Stimulated activated CD4-positive, alpha-beta T cell treated with anti-CD3 and anti-CD28 coated beads, Interleukin-2, amount 100 ng/mL, for 48 hours (primary cell): ENCODE results near the gene NOC3L.
A peak's percentile ranks its signal among the peaks of the same experiment; 100 is the strongest.
"Not testable (repeated sequence)": the region's sequence is repeated elsewhere in the genome, so short reads cannot be mapped to it uniquely, and the experiment has no call there.

Source experiments
- DNase-seq, 2 donors: peaks; one replicate each; pipeline ENCODE4 v3.0.0-alpha.2; 2020

Gene NOC3L

DNA sequence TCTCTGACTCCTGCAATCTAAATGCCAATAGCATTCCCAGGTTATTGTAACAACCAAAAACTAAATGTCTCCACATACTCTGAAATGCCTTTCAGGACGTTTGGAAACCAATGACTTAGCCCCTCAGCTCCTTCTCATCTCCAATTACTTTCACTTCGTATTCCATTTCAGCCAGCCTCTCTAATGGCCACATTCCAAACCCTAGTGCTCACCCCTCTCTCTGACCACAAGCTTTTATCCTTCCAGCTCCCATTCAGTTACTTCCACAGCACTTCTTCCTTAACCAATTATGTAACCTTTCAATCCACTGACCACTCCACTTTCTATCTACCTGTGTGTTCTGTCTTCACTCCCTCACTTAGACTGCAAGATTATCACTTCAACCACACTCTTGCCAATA, 4.3 kb downstream of the NOC3L start:
- DNase-seq, result no peak

DNA sequence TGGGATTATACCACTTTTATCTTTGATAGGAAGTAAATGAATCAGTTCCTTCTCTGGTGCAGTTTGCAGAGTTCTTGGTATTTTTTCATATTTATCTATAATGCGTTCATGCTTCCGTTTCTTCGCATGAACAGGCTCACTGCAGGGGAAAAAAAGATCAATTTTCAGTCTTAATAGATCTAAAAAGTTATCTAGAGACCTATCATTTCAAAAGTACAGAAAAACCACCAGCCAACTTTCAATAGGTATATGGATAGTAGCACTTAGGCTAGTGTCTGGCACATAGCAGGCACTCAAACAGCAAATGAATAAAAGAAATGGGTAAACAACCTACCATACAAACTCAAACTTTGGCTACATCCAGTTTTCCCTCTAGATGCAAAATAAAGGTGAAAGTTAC, 5.5 kb downstream of the NOC3L start:
- no peak for DNase-seq

DNA sequence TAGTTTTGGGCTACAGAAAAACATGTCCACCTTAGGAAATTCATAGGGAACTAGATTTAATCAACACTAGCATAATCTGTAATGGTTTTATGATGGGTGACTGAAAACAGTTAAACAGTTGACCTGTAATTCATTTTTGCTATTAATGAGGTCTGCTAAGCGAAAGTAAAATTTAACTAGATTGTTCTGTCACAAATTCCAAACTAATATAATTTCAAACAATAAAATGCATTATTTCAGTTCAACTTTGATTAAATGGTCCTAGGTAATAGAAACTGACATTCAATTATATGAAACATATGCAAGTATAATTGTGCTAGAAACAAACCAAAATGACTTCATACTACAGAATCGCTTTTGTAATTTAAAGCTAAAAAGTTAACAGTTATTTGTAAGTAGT, 6.9 kb downstream of the NOC3L start:
- DNase-seq, result no peak

DNA sequence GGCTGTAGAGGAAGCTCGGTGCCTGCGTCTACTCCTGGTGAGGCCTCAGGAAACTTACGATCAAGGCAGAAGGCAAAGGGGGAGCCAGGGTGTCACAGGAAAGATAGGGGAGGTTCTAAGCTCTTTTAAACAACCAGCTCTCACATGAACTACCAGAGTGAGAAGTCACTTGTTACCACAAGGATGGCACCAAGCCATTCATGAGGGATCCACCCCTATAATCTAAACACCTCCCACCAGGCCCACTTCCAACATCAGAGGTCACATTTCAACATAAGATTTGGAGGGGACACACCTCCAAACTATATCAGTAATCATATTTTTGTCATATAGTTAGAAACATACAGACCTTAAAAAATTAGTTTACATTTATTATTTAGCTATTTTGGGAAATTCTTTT, 9.4 kb downstream of the NOC3L start:
- DNase-seq, result no peak

DNA sequence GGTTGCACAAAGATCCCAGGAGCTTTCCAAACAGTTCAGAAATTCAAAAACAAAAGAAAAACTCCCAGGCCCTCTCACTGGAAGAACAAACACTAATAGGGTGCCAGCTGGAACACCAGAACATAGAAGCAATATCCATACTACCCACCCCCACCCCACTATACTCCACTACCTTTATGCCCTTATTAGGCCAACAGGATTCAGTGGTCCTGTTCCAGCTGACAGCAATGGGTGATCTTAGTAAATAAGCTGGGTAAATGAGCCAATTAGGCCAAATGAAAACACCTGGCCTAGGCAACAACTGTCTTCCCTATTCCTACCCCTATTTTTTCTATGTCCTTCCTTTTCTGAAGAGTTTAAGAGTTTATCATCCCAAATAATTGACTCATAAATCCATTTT, 11.7 kb downstream of the NOC3L start:
- DNase-seq, result no peak

DNA sequence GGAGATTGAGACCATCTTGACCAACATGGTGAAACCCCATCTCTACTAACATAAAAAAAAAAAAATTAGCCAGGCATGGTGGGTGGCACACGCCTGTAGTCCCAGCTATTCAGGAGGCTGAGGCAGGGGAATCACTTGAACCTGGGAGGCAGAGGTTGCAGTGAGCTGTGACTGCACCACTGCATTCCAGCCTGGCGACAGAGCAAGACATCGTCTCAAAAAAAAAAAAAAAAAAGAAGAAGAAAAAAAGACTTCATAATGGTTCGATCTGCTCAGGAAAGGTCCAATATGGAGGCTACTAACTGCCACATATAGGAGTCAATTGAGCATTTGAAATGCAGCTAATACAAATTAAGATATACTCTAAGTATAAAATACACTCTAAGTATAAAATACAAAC, 12.2 kb downstream of the NOC3L start:
- DNase-seq, result not testable (repeated sequence)

DNA sequence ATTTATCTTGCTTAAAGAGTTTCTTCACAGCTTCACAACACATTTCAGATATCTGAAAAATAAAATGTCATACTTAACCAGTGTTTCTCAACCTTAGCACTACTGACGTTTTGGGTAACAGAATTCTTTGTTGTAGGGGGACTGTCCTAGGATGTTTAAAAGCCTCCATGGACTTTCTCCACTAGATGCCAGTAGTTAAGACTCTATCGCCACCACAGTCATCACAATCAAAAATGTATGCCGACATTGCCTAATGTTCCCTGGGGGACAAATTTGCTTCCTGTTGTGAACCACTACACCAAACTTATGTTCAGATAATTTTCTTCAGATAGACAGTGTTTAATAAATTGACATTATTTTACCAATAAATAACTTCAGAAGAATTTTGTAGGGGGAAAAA, 13.4 kb downstream of the NOC3L start:
- DNase-seq, result no peak

DNA sequence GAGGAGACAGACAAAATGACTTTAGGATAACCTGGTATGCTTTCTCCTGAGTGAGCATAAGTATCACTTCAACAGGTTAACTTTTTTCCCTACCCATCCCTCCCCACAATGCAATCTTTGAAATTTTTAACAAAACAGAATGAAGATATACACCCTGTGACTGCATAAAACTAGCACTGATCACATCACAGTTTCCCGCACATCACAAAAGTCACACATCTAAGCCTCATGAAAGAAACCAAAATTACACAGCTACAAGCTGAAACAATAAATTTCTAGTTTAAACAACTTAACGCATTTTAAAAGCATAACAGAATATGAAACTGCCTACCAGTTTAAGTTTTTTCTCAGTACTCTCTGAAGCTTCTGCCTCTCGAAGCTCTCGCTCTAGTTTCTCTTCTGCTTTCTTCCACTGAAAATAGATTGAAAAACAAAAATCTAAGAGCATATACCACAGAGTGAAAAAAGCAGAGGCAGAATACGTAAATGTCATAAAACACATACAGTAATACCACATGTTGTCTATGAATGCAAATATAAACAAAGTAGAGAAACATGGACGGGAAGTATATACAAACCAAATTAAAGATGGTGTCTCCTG, 18.1 kb downstream of the NOC3L start:
- DNase-seq, result no peak

DNA sequence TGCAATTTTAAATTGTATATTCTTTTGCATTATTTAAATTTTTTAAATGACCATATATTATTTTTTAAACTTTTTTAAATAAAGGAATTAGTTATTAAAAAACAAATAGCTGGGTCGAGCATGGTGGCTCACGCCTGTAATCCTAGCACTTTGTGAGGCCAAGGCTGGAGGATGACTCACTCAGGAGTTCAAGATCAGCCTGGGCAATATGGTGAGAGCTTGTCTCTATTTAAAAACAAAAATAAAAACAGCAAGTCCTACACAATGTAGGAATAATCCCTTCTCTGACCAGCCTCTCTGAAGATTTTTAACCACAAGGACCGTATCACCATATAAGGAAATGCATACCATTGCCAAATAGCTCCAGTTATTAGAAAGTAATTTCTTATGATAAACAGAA, 19.6 kb downstream of the NOC3L start:
- DNase-seq, result no peak

DNA sequence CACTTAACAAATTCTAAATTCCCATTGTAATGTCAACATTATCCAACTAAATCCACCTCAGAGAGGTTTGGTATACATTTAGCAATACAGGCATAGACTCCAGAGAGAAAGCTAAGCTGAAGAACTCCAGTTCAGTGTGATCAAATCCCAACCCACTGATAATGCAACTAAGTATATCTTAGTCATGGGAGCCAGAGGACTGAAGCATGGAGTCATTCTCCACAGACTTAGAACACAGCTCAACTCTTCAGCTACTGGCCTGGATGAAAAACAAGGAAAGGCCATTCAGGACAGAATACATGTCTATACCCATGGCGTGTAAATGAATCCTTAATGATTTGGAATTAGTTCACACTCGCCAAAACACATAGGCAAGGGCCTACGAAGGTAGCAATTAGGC, 27.9 kb downstream of the NOC3L start:
- no peak for DNase-seq

DNA sequence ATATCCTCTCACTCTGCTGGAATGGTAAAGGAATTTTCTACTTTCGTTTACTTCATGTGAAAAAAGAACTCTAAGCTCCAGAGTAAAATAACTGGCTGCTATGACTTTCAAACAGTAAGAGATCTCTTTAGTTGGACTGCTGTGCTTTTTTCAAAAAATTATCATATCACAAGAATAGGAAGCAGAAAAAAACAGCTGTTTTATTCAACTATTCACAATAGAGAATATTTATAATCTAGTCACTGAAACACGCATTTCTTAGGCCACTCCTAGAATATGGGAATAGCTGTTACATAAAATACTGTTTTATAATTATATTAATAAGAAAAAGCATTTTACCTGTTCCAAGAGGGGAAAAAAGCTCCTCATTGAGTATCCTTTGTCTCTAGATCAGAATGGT, 29.7 kb downstream of the NOC3L start:
- no peak for DNase-seq

DNA sequence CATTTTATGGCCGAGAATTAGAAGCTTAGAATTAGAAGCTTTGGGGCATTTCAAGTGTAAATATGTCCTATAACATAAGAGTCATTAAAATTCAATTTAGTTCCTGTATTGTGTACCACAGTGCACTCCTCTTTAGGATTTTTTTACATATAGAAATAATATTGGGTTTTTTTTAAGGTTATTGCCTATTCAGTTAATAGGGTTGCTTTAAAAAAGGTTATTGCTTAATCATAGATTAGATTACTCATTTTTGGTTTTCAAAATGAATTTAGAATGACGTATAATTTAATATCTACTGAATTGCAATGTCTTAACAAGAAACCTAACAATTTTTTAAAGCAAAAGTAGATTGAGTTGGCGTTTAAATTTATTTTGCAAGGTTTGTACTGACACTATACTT, 34.1 kb downstream of the NOC3L start:
- no peak for DNase-seq

DNA sequence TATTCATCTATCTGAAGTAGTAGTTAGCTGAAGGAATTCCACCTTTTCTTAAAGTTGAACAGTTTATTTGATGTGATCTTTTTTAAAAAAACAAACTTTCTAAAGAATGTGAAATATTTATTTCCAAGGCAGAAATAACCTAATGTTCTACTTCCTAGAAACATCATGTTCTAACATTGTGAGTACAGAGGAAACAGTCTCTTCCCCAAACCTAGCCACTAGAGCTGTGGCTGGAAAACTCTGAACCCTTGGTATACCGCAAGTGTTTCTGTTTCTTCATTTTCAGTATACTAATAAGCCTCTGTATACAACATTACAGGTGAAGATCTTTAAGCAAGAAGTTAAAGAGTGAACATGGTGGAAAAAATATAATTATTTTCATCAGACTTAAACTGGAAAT, 35.1 kb downstream of the NOC3L start:
- no peak for DNase-seq

DNA sequence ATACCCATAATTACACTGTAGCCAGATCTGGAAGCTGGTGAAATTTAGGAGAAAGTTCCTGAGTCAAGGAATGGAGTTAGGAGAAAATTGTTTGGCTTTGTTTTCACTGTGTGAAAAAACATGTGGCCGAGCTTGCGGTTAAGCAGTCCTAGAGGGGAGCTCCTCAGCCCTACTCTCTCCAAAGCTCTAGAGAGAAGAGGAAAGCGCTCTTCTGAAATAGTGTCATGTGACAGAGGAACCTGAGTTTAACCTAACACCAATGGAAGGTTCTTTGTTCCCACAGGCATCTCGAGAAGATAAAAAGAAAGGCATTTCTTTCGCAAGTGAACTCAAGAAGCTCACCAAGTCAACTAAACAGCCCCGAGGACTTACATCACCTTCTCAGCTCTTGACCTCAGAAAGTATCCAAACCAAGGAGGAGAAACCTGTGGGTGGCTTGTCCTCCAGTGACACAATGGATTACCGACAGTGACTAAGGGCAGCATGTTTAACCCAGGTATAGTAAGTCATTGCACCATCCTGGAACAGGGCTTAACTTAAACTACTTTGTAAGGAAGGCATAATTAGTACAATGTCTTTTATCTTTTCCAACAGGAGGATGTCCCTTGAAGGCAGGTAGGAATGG, 38.0 kb downstream of the NOC3L start:
- DNase-seq, result no peak

DNA sequence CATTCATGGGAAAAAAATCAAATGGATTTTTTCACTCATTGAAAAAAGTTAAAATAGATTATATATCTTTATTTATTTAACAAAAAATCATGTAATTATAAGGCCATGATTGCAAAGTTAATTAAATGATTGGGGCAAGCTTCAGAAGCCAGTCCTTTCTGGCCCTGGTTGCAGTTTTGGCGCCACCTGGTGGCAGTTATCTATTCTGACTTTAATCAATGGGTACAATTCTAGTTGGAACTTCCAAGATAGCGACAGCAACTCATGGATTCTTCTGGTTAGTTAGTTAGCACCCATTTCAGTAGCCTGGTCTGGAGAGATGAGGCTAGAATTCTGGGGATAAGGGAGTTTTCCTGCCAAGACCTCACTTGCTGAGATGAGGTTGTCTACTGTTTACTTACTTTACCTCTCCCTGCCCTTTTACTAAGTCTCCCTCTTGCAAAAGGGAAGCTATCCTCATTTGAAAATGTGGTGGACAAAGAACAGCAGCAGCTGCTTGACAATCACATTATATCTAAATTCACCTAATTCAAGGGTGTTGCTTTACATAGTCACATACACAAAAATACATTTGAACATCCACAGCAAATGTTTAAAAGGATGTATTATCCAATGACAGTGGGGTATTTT, 42.3 kb downstream of the NOC3L start:
- peak; percentile 69 to 71 for DNase-seq

DNA sequence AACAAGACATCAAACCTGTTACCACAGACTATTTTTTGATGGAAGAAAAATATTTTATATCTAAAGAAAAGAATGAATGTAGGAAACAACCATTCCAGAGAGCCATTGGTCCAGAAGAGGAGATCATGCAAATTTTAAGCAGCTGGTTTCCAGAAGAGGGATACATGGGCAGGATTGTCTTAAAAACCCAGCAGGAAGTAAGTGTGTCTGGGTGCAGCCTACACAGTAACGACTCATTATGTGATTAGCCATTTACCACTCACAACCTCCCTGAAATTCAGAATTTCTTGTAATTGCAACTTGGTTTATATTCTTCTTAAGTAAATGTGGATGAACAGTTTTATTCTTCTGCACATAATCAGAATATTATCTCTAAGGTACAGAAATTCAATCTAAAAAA, 46.2 kb downstream of the NOC3L start:
- no peak for DNase-seq

DNA sequence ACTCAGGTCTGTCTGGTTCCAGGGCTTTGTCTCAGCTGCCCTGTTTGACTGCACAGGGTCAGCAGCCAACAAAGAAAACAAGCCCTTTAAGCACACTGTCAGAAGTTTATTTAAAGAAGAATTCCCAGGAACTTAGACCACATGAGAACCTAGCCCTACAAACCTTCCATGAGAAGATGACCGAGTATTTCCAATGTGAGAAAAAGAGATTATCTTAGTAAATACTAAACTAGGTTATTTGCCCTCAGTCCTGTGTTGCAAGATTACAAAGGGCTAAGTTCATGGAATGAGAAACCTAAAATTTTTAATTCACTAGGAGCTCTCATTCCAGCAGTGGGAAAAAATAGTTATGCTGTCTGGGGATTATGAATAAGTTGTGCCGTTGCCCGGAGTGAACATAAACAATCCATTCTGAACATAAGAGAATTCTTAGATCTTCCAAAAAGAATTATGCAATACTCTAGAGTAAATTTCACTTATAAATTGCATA, 46.7 kb downstream of the NOC3L start:
- DNase-seq, result no peak

DNA sequence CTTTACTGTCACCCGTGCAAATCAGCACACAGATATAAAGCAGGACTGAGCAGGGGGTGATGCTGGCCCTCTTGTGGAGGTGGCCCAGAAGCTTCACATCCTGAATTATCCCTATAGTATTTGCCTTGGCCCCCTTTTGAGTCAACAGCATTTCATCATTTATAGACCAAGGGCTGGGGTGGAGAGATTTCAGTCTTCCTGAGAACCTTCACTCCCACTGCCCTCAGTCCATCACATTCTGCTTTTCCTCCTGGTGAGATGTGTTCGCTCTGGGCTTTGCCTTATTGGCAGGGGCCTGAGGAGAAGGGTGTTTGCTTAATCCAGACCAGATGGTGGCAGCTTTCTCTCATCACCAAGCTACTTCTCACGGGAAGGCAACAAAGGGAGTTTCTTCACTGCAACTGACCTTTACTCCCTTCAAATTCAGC, 47.7 kb downstream of the NOC3L start:
- DNase-seq, result no peak

DNA sequence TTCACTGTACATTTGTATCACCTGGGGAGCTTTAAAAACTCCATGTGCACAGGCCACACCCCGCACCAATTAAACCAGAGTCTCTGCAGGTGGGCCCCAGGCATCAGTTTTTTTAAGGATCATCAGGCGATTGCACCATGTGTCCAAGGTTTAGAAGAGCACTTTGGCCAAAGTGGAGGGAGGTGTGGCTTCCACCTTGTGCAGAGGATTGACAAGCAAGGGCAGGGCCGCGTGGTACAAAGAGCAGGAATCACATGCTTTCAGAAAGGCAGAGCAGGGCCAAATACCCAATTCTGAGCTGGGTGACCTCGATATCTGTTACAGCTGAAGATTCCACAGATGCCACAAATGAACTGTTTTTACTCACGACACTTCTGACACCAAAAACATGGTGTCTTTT, 52.4 kb downstream of the NOC3L start:
- no peak for DNase-seq

DNA sequence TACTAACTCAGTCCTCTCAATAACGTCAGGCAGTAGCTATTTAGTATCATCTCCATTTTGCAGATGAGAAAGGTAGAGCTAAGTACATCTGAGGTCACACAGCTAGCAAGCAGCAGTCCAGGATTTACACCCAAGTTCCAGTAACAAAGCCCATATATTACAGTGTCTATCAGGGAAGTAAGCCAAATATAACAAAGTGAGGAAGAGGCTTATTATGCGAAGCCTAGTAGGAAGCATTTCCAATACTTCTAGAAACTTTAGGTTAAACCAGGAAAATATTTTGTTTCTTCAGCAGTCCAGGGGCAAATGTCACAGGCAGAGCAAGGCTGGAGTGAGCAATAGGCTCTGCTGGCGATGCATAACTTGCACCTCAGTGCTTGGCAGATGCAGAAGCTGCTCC, 53.9 kb downstream of the NOC3L start:
- no peak for DNase-seq

DNA sequence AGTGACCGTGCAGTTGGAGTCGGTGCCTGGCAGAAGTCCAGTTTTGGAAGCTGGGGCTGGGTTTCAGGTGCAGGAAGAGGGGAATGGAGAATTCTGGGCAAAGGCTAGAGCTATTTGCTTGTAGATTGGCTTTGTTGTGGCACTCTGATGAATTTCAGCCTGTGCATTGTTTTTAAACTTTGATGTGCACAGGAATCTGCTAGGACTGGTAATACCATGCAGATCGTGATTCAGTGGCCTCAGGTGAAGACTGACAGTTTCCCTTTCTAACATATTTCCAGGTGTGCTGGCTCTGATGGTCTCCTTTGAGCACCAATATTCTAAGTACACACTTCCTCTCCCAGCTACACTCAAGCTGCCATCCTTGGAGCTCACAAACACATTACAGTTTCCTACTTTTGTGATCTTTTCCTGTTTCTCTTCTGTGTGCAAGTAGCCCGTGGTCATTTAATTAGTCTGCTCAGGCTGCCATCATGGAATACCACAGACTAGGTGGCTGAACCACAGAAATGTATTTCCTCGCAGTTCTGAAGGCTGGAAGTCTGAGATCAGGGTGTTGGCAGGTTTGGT, 55.6 kb downstream of the NOC3L start:
- no peak for DNase-seq

DNA sequence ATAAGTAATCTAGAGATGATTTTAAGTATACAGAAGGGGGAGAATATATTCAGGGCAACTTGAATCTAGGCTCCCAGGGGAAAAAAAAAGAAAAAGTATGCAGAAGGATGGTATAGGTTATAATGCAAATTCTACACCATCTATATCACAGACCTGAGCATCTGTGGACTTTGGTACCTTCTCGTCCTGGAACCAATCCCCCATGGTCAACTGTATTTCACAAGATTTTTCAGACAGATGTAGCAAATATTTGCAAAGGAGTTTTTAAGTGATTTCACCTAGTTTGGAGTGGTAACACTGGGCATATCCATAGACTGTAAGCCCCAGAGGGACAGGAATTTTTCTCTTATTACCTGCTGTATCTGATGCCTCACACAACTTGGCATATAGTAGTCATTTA, 58.8 kb downstream of the NOC3L start:
- DNase-seq, result no peak

DNA sequence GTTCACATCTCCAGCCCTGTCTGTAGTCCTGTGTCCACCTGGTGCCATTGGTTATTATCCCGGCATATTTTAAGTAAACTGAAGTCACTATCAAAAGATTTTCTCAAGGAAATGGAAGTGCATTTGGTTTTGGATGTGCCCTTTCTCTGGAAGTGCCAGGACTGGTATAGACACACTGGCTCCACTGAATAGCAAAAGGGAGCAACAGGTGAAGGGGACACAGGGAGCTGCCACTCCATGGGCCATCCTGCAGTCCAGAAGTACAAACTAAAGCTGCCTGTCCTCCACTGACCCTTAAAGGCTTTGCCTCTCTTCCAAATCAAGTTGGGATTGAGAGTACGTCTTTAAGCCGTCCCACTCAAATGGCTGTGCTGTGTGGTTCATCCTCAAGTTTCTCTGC, 62.7 kb downstream of the NOC3L start:
- DNase-seq, result no peak

DNA sequence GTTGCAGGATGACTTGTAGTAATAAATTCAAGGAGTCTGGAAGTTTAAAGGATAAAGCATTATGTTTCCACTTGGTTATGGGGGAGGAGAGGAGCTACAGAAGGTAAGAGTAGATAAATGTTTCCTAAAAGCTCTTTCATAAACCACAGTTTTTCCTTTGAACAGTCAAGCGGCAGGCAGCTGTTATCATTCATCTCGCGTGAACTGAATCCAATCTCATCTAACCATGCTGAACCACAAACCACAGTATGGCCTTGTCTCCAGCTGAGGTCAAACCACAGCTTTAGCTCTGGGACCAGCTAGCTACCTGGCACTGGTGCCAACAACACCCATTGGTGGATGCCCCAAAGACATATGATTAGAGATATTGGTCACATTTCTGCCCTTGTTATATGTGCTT, 63.3 kb downstream of the NOC3L start:
- peak in 1 of 2 donors; percentile 3 for DNase-seq
